NCI-H2227 (cell line): ENCODE results near the gene RAPGEF3.
A peak's percentile ranks its signal among the peaks of the same experiment; 100 is the strongest.

Experiments
- DNase-seq: peaks from one replicate; lab custom pipeline; 2025; ENCODE audit not compliant: unreplicated experiment; lab: John Stamatoyannopoulos, UW

Gene RAPGEF3

DNA sequence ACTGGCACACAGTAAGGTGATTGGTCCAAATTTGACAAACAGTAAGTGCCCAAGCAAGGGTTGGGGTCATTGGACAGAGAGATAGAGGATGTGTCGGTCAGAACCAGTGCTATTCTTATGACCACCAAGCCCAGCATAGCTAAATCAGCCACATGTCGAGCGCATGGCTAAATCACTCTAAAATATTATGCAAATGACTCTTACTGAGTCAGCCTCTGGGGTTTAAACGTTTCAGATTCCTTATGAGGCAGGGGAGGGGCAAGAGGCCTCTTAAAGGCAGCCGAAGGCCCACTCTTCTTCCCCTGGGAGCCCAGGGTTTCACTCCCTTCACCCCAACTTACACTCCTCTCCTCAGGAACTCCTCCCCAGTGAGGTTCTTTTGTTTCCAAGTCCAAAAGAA, 32.8 kb downstream of the RAPGEF3 start:
- DNase-seq = no peak

DNA sequence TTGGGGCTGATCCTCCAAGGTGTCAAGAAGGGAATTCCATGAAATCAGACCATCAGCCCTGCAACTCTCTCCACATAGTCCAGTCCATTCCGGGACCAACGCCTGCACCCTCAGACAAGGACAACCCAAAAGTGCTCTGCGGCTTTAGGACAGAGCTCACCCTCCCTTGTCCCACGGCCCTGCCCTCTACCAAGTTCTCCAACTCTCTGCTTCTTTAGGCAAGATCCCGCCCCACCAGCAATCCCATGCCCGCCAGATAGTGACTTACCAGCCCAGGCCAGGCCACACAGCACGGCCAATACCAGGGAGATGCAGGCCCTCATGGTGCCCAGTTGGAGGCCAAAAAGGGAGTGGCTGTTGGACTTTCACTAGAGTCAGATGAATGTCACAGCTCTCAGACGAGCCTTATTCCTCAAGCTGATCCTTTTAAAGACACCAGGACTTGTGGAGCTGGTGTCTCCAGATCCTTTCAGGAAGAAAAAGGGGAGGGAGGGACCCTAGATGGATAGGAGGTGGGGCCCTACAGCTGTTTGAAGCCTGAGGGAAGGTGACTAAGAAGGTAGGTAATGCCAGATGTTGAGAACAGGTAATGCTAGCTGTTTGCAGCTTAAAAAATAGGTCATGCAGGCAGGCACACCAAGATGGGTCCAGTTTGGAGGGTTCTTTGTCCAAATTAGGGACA, 33.4 kb downstream of the RAPGEF3 start, which contains the start of gene ENDOU:
Gene ENDOU (minus strand): TSS at position 400 of the 682 bp plus-strand sequence. CDS start 77 bp downstream, at position 323.
- no peak for DNase-seq

DNA sequence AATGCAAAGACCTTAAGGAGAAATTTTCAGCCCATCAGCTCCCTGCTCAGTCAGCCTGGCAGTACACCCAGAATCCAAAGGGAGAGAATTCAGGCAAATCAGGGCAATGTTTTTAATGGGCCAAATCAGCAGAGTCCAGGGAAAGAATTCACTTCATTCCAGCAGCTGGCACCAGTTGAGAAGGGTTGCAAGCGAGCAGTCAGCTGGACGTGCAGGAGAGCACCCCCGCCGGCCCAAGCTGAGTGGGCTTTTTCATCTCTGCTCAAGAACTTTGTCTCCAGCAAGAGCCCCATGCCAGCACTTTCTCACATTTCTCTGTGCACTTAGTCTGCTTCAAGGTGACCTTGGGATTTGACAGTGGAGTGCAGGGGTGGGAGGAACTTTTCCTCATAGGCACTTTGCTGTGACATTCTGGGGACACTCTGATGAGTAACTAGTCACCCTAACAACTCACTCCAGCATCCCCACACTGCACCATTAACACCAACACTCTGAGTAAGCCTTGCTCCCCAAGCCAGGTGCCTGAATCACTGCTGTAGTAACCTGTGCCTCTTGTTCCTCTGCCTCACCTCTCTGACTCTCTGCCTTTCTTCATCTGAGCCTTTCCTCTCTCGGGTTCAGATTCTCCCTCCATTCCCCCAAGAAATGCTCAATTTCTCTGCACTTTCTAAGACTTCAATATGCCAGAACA, 35.6 kb downstream of the RAPGEF3 start:
- DNase-seq = no peak

DNA sequence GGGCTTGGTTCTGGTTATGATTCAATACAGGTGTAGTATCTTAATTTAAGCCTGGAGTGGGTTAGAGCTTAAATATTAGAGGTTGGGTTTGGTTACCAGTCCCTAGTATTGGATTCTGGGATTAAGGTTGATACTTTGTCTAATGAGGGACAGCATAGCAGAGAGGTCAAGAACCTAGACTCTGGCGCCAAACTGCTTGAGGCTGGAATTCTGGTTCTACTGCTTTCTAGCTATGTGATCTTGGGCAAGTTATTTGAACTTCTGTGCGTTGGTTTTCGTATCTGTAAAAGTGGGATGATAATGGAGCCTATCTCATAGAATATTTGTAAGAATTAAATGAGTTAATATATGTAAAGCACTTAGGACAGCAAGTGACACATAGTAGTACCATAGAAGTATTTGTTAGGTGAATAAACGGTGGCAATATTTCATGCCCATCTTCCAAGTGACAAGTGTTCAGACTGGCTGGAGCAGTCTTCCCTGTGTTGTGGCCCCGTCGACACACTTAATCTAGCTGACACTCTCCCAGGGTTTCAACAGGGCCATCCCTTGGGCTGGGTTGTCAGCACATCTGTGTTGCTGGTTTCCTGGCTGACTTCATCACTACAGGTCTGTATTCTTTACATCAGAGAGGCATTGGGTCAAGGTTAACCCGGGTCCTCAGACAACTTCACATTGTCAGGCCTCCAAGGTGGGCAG, 36.4 kb downstream of the RAPGEF3 start:
- DNase-seq = no peak

GRCh38 chr12:47721431-47721973, 37.2 kb downstream of the RAPGEF3 start:
- DNase-seq = no peak

GRCh38 chr12:47718531-47718930, 40.1 kb downstream of the RAPGEF3 start:
- no peak for DNase-seq

DNA sequence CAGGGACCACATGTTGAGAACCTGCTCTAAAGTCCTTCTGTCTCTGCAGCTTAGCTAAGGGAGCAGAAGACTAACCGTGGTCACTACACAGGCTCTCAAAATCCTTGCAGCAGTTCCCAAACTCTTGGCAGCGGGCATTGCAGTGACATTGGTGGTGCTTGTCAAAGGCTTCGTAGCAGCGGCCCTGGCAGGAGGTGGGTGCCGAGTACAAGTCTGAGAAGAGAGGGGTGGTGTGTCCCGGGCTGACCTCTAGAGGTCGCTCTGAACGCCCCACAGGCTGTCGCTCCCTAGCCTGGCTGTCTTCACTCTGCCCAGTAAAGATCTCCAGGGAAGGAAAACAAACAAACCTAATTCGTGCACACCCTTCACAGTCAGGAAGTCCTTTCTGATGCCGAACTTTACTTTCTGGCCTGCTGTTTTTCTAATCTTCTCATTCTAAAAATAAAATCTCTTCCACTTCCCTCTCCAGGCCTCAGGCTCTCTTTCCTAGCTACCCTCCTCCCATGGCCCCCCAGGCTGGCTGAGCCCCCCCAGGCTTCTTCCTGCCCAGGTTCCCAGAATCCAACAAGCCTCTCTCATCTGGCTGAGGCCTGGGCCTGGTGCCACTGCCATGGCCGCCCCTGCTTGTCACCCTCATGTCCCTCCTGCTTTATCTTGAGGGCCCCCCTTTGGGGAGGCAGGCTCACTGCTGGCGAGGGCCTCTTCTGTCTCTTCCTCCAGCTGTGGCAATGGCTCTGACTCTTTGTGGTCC, 41.1 kb downstream of the RAPGEF3 start:
- DNase-seq = peak; percentile 64

GRCh38 chr12:47717046-47717442, 41.6 kb downstream of the RAPGEF3 start:
- no peak for DNase-seq

GRCh38 chr12:47715877-47716548, 42.7 kb downstream of the RAPGEF3 start:
- DNase-seq = no peak

DNA sequence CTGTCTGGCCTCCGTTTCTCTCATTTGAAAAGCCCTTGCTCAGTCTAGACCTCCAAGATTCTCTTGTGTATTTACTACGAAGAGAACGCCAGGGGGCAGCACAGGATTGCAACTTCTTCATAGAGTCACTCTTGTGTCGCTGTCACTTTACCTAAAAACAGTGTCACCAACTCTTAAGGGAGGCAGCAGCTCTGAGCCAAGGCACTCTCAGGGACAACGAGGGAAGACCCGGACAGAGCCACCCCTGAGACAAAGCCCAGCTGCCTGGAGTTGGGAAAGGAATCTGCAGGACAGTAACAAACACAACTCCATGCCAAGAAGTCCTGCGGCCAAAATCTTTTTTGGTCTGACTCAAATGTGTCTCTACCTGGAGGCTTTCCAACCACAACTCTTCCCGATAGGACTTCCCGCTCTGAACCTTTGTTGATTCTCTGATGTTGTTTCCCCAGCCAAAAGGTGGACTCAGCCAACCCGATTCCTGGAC, 43.2 kb downstream of the RAPGEF3 start:
- DNase-seq = peak; percentile 62

- no peak for DNase-seq
Observed at GRCh38 chr12:47714826-47715386, 43.8 kb downstream of the RAPGEF3 start.

- DNase-seq = no peak
Observed at GRCh38 chr12:47712171-47712570, 46.5 kb downstream of the RAPGEF3 start.

GRCh38 chr12:47711448-47711847, 47.2 kb downstream of the RAPGEF3 start:
- DNase-seq = no peak

- DNase-seq = no peak
Observed at GRCh38 chr12:47710278-47710677, 48.4 kb downstream of the RAPGEF3 start.

- no peak for DNase-seq
Observed at GRCh38 chr12:47709671-47710070, 49.0 kb downstream of the RAPGEF3 start.

GRCh38 chr12:47709237-47709636, 49.4 kb downstream of the RAPGEF3 start:
- DNase-seq = no peak

GRCh38 chr12:47707905-47708543, 50.7 kb downstream of the RAPGEF3 start:
- no peak for DNase-seq

GRCh38 chr12:47707355-47707754, 51.3 kb downstream of the RAPGEF3 start:
- DNase-seq = no peak
